ENCODE results near the gene HIVEP3. TPM values are rescaled to one million over a fixed set of nuclear protein-coding genes. Genes with fewer than 3 reads are reported as not detected.
A peak's percentile ranks its signal among the peaks of the same experiment; 100 is the strongest.

Gene HIVEP3
- total RNA-seq, 1 donor from 2014 or later: 8.9 TPM

DNA sequence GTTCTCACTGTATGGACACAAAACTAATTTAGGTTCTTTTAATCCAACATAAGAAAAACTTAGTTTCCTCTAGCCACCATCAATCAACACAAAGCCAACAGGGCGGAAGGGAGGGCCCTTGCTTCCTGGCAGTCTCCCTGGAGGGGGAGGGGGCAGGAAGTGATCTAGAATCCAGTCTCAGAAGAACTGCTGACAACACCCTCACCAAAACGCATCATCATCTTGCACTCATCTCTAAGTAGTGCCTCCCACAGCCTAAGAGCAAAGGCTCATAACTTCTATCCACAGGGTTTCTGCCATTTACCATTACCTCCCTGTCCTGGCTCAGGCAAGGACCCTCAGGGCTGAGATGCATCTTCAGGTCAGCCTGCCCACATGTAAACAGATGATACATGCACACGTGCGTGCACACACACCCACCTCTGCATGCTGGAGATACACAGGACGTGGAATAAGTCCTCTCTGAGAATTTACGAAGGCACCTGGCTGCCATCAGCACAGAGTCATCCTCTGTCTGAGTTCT is 20.5 kb downstream of the HIVEP3 start:
- H2AFZ ChIP-seq (ENCODE audit: low read depth, low read length): no peak overlapping the region
- H3K36me3 ChIP-seq (ENCODE audit: insufficient read depth, low read length): no peaks in the 10 kb centered on the region
- no peaks in the 10 kb centered on the region for H3K9me3 ChIP-seq (ENCODE audit: insufficient read depth, low read depth, low read length)
- DNase-seq (ENCODE audit: low read depth): peak; percentile 65
- no peak for FAIRE-seq
- peaks cover 53% of the 10 kb centered on the region for H3K79me2 ChIP-seq (ENCODE audit: insufficient read depth, low read length)
- peaks cover 46% of the 10 kb centered on the region for H3K4me1 Mint-ChIP-seq (ENCODE audit: low read depth, unreplicated experiment)
- no peak overlapping the region for H3K9ac ChIP-seq (ENCODE audit: low read length)
- peak overlapping the region; percentile 76 for H3K27ac Mint-ChIP-seq (ENCODE audit: unreplicated experiment)
- peak overlapping the region; percentile 38 for H3K4me2 ChIP-seq (ENCODE audit: low read length)
- no peaks in the 10 kb centered on the region for H3K27me3 Mint-ChIP-seq (ENCODE audit: low read depth, unreplicated experiment)
- H3K4me3 ChIP-seq (ENCODE audit: insufficient read depth, low read depth, low read length): no peak overlapping the region
- TF ChIP-seq, protein P1, sequence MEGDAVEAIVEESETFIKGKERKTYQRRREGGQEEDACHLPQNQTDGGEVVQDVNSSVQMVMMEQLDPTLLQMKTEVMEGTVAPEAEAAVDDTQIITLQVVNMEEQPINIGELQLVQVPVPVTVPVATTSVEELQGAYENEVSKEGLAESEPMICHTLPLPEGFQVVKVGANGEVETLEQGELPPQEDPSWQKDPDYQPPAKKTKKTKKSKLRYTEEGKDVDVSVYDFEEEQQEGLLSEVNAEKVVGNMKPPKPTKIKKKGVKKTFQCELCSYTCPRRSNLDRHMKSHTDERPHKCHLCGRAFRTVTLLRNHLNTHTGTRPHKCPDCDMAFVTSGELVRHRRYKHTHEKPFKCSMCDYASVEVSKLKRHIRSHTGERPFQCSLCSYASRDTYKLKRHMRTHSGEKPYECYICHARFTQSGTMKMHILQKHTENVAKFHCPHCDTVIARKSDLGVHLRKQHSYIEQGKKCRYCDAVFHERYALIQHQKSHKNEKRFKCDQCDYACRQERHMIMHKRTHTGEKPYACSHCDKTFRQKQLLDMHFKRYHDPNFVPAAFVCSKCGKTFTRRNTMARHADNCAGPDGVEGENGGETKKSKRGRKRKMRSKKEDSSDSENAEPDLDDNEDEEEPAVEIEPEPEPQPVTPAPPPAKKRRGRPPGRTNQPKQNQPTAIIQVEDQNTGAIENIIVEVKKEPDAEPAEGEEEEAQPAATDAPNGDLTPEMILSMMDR (IDR thresholded peaks at IDR 0.05; ENCODE audit: insufficient read depth, low read depth, low read length): no peak
- TF ChIP-seq EZH2 (IDR thresholded peaks at IDR 0.05; ENCODE audit: insufficient read depth, low read length): no peak
- no peak overlapping the region for H3K4me3 Mint-ChIP-seq (ENCODE audit: unreplicated experiment)
- H3K36me3 Mint-ChIP-seq (ENCODE audit: low read depth, unreplicated experiment): no peaks in the 10 kb centered on the region
- H4K20me1 ChIP-seq (ENCODE audit: insufficient read depth, low read length): no peaks in the 10 kb centered on the region
- H3K27me3 ChIP-seq (ENCODE audit: insufficient read depth, low read length): no peaks in the 10 kb centered on the region
- H3K9me3 Mint-ChIP-seq (ENCODE audit: unreplicated experiment): no peaks in the 10 kb centered on the region
- no peak overlapping the region for H3K27ac ChIP-seq (ENCODE audit: low read depth, low read length)
- peaks cover 51% of the 10 kb centered on the region for H3K4me1 ChIP-seq (ENCODE audit: insufficient read depth, low read length)

DNA sequence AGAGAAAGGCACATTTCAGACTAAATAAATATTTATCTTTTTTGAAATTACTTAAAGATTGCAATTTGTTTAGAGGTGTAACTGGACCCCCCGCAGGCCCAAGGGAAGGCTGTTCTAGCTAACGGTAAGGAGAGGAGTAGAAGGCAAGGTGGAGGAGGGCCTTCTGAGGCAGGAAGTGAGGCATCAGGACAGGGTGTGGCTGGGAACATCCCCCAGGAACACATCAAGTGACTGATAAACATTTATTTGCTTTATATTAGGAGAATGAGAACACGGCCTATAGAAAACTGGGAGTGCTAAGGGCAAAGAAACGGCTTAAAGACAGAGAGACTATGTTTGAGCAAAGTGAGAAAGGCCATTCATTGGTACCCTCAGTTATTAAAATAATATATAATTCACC is 23.2 kb downstream of the HIVEP3 start:
- Histone ChIP-seq H3K4me3 (ENCODE audit: insufficient read depth, low read depth, low read length) (no peak overlapping the region), H4K20me1 (ENCODE audit: insufficient read depth, low read length) (no peaks in the 10 kb centered on the region), H3K27ac (ENCODE audit: low read depth, low read length) (no peak overlapping the region), H3K79me2 (ENCODE audit: insufficient read depth, low read length) (peaks cover 61% of the 10 kb centered on the region), H3K9ac (ENCODE audit: low read length) (no peak overlapping the region), H3K36me3 (ENCODE audit: insufficient read depth, low read length) (no peaks in the 10 kb centered on the region), H3K9me3 (ENCODE audit: insufficient read depth, low read depth, low read length) (no peaks in the 10 kb centered on the region), H2AFZ (ENCODE audit: low read depth, low read length) (no peak overlapping the region), H3K27me3 (ENCODE audit: insufficient read depth, low read length) (no peaks in the 10 kb centered on the region), H3K4me2 (ENCODE audit: low read length) (no peak overlapping the region), H3K4me1 (ENCODE audit: insufficient read depth, low read length) (peaks cover 44% of the 10 kb centered on the region)
- no peaks in the 10 kb centered on the region for H3K27me3 Mint-ChIP-seq (ENCODE audit: low read depth, unreplicated experiment)
- H3K4me1 Mint-ChIP-seq (ENCODE audit: low read depth, unreplicated experiment): peaks cover 39% of the 10 kb centered on the region
- DNase-seq (ENCODE audit: low read depth): no peak
- no peaks in the 10 kb centered on the region for H3K9me3 Mint-ChIP-seq (ENCODE audit: unreplicated experiment)
- FAIRE-seq: no peak
- TF ChIP-seq, protein P1 (IDR thresholded peaks at IDR 0.05; ENCODE audit: insufficient read depth, low read depth, low read length): no peak
- TF ChIP-seq EZH2 (IDR thresholded peaks at IDR 0.05; ENCODE audit: insufficient read depth, low read length): no peak
- H3K27ac Mint-ChIP-seq (ENCODE audit: unreplicated experiment): no peak overlapping the region
- H3K4me3 Mint-ChIP-seq (ENCODE audit: unreplicated experiment): no peak overlapping the region
- H3K36me3 Mint-ChIP-seq (ENCODE audit: low read depth, unreplicated experiment): no peaks in the 10 kb centered on the region

DNA sequence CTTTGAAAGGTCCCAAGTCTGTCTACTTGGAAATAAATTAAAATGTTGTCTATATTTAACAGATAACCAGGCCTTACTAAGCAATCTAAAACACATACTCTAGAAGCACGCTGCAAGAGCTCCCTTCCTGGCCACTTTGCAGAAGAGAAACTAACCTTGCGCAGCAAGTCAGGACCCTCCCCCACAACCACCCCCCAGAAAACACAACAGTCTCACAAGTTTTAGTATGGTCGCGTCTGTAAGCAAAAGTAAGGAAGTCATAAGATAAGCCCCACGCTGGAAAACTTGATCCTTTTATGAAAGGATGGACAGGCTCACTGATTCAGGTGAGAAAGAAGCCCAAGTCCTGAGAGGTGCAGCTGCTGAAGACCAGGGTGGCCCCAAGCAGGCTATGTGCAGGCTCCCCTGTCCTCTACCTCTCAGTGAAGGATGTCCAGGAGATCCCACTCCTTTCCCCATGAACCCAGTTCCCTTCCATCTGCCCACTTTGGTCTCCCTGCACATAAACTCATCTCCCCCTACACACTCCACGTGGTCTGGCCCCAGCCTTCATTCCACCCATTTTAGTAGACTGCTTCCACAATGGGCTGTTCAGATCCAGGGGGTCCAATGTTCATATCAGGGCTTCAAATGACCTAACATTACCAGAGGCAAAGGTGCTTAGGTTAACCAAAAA is 23.8 kb downstream of the HIVEP3 start:
- Histone ChIP-seq H3K4me2 (ENCODE audit: low read length) (no peak overlapping the region), H3K4me3 (ENCODE audit: insufficient read depth, low read depth, low read length) (no peak overlapping the region), H3K9me3 (ENCODE audit: insufficient read depth, low read depth, low read length) (no peaks in the 10 kb centered on the region), H4K20me1 (ENCODE audit: insufficient read depth, low read length) (no peaks in the 10 kb centered on the region), H3K36me3 (ENCODE audit: insufficient read depth, low read length) (no peaks in the 10 kb centered on the region), H3K27ac (ENCODE audit: low read depth, low read length) (no peak overlapping the region), H3K4me1 (ENCODE audit: insufficient read depth, low read length) (peaks cover 43% of the 10 kb centered on the region), H3K9ac (ENCODE audit: low read length) (no peak overlapping the region), H2AFZ (ENCODE audit: low read depth, low read length) (no peak overlapping the region), H3K27me3 (ENCODE audit: insufficient read depth, low read length) (no peaks in the 10 kb centered on the region), H3K79me2 (ENCODE audit: insufficient read depth, low read length) (peaks cover 61% of the 10 kb centered on the region)
- no peak overlapping the region for H3K27ac Mint-ChIP-seq (ENCODE audit: unreplicated experiment)
- H3K4me1 Mint-ChIP-seq (ENCODE audit: low read depth, unreplicated experiment): peaks cover 39% of the 10 kb centered on the region
- H3K27me3 Mint-ChIP-seq (ENCODE audit: low read depth, unreplicated experiment): no peaks in the 10 kb centered on the region
- DNase-seq (ENCODE audit: low read depth) (no peak), FAIRE-seq (no peak)
- no peak overlapping the region for H3K4me3 Mint-ChIP-seq (ENCODE audit: unreplicated experiment)
- H3K36me3 Mint-ChIP-seq (ENCODE audit: low read depth, unreplicated experiment): no peaks in the 10 kb centered on the region
- TF ChIP-seq, protein P1 (IDR thresholded peaks at IDR 0.05; ENCODE audit: insufficient read depth, low read depth, low read length): no peak
- TF ChIP-seq EZH2 (IDR thresholded peaks at IDR 0.05; ENCODE audit: insufficient read depth, low read length): no peak
- H3K9me3 Mint-ChIP-seq (ENCODE audit: unreplicated experiment): no peaks in the 10 kb centered on the region

All from astrocyte (in vitro differentiated cells and primary cell).